ENCODE results near the gene OTOGL. TPM values are rescaled to one million over a fixed set of nuclear protein-coding genes. Genes with fewer than 3 reads are reported as not detected.

Gene OTOGL
- total RNA-seq, 2 experiments from 2014 or later: not detected

DNA sequence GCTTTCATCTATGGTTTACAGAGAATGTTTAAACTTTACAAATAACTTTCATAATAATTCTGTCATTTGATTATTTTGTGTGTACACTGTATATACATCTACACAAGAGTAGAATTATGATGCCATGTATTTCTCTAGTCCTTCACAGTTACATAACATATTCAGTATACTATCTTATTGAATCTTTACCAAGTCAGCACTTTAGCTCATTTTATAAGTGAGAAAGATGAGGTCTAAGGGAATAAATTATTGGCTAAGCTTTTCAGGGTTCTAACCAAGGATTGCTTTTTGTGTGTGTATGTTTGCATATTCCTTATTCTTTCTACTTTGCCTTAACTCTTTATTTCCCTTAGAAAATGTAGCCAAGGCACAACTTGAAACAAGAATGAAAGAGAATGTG lies 260.4 kb downstream of the OTOGL start:
- H2AFZ ChIP-seq (ENCODE audit: low read length): no peak overlapping the region
- H3K4me3 ChIP-seq (ENCODE audit: low read depth, low read length, poor library complexity, severe bottlenecking): no peak overlapping the region
- no peak overlapping the region for H3K27ac ChIP-seq (ENCODE audit: low read depth, low read length, poor library complexity, severe bottlenecking)
- no peaks in the 10 kb centered on the region for H3K79me2 ChIP-seq (ENCODE audit: insufficient read depth, low read depth, low read length)
- no peaks in the 10 kb centered on the region for H3K9me2 ChIP-seq (ENCODE audit: insufficient read depth, low read length)
- ChIA-PET POLR2A (no interaction called here), CTCF (ENCODE audit: unreplicated experiment) (no interaction called here)
- no peaks in the 10 kb centered on the region for H4K20me1 ChIP-seq (ENCODE audit: insufficient read depth, low read length)
- intact Hi-C loops (cut with micrococcal nuclease; ENCODE audit: unreplicated experiment): no loop called here
- BruUV-seq (replicated peaks): no TSS peak
- H3K4me1 ChIP-seq (ENCODE audit: insufficient read depth, low read length, poor library complexity, severe bottlenecking): no peaks in the 10 kb centered on the region
- DNase-seq (ENCODE audit: low spot score): no peak
- no peaks in the 10 kb centered on the region for H3K9me3 ChIP-seq (ENCODE audit: low read length)
- no peaks in the 10 kb centered on the region for H3K36me3 ChIP-seq (ENCODE audit: insufficient read depth, low read length)
- TF ChIP-seq, protein P1, sequence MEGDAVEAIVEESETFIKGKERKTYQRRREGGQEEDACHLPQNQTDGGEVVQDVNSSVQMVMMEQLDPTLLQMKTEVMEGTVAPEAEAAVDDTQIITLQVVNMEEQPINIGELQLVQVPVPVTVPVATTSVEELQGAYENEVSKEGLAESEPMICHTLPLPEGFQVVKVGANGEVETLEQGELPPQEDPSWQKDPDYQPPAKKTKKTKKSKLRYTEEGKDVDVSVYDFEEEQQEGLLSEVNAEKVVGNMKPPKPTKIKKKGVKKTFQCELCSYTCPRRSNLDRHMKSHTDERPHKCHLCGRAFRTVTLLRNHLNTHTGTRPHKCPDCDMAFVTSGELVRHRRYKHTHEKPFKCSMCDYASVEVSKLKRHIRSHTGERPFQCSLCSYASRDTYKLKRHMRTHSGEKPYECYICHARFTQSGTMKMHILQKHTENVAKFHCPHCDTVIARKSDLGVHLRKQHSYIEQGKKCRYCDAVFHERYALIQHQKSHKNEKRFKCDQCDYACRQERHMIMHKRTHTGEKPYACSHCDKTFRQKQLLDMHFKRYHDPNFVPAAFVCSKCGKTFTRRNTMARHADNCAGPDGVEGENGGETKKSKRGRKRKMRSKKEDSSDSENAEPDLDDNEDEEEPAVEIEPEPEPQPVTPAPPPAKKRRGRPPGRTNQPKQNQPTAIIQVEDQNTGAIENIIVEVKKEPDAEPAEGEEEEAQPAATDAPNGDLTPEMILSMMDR (conservative IDR thresholded peaks at IDR 0.05; ENCODE audit: low read length): no peak
- no peak for TF ChIP-seq EZH2phosphoT487 (IDR thresholded peaks at IDR 0.05; ENCODE audit: borderline replicate concordance, low read depth, low read length)
- H3K4me2 ChIP-seq (ENCODE audit: low read length): no peak overlapping the region

DNA sequence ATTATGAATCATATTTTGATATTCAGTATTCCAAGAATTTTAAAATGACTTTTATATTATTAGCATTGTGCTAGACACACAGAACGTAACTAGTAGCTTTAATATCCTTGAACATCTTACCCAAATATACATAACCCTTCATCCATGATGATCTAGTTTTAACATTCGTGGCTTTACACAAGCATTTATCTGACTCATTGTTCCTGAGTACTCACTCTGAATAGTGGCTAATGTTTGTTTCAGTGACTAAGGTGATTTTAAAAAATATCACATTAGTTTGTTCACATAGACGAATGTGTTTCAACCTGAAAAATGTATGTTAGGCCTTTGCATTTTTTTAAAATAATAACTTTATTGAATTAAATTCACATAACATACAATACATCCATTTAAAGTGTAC lies 264.7 kb downstream of the OTOGL start:
- BruUV-seq (replicated peaks): no TSS peak
- POLR2A ChIA-PET: interaction anchor here (0.7 kb wide), 1 partner anchor 7 kb away, joined by 4 read pairs; no protein-coding TSS in a partner anchor
- intact Hi-C loops (cut with micrococcal nuclease; ENCODE audit: unreplicated experiment): no loop called here

DNA sequence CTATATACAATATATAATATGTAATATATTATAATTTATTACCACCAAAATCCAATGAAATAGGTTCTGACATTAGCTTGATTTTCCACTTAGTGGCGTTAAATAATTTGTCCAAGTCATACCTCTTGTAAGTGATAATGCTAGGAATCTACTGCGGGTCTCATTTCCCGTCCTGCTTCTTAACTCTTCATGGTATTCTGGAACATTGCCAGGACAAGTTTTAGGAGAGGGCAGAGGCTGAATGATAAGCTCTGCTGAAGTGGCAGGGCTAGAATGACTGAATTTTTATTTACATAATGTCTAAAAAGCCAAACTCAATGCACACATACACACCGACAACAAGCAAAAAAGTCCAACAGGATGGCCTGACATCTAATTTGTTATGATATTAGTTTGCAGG lies 274.3 kb downstream of the OTOGL start:
- Histone ChIP-seq H3K4me3 (ENCODE audit: low read depth, low read length, poor library complexity, severe bottlenecking) (no peak overlapping the region), H3K9me3 (ENCODE audit: low read length) (no peaks in the 10 kb centered on the region), H4K20me1 (ENCODE audit: insufficient read depth, low read length) (no peaks in the 10 kb centered on the region), H3K36me3 (ENCODE audit: insufficient read depth, low read length) (no peaks in the 10 kb centered on the region), H3K4me2 (ENCODE audit: low read length) (no peak overlapping the region), H3K27ac (ENCODE audit: low read depth, low read length, poor library complexity, severe bottlenecking) (no peak overlapping the region), H3K4me1 (ENCODE audit: insufficient read depth, low read length, poor library complexity, severe bottlenecking) (no peaks in the 10 kb centered on the region), H3K9me2 (ENCODE audit: insufficient read depth, low read length) (no peaks in the 10 kb centered on the region), H2AFZ (ENCODE audit: low read length) (no peak overlapping the region), H3K79me2 (ENCODE audit: insufficient read depth, low read depth, low read length) (no peaks in the 10 kb centered on the region)
- ChIA-PET POLR2A (no interaction called here), CTCF (ENCODE audit: unreplicated experiment) (no interaction called here)
- DNase-seq (ENCODE audit: low spot score): no peak
- intact Hi-C loops (cut with micrococcal nuclease; ENCODE audit: unreplicated experiment): no loop called here
- BruUV-seq (replicated peaks): no TSS peak
- TF ChIP-seq, protein P1 (conservative IDR thresholded peaks at IDR 0.05; ENCODE audit: low read length): no peak
- TF ChIP-seq EZH2phosphoT487 (IDR thresholded peaks at IDR 0.05; ENCODE audit: borderline replicate concordance, low read depth, low read length): no peak

More for the DNA sequence above, 264.7 kb downstream of the OTOGL start:
- H3K4me3 ChIP-seq (ENCODE audit: low read depth, low read length, poor library complexity, severe bottlenecking): no peak overlapping the region
- no peaks in the 10 kb centered on the region for H4K20me1 ChIP-seq (ENCODE audit: insufficient read depth, low read length)
- H3K4me2 ChIP-seq (ENCODE audit: low read length): no peak overlapping the region
- H2AFZ ChIP-seq (ENCODE audit: low read length): no peak overlapping the region
- H3K27ac ChIP-seq (ENCODE audit: low read depth, low read length, poor library complexity, severe bottlenecking): no peak overlapping the region
- H3K4me1 ChIP-seq (ENCODE audit: insufficient read depth, low read length, poor library complexity, severe bottlenecking): no peaks in the 10 kb centered on the region
- H3K36me3 ChIP-seq (ENCODE audit: insufficient read depth, low read length): no peaks in the 10 kb centered on the region
- CTCF ChIA-PET (ENCODE audit: unreplicated experiment): interaction anchor here (0.5 kb wide), 1 partner anchor 347 kb away, joined by 3 read pairs; no protein-coding TSS in a partner anchor
- no peaks in the 10 kb centered on the region for H3K9me3 ChIP-seq (ENCODE audit: low read length)
- TF ChIP-seq, protein P1 (conservative IDR thresholded peaks at IDR 0.05; ENCODE audit: low read length): no peak
- TF ChIP-seq EZH2phosphoT487 (IDR thresholded peaks at IDR 0.05; ENCODE audit: borderline replicate concordance, low read depth, low read length): no peak
- no peak for DNase-seq (ENCODE audit: low spot score)
- no peaks in the 10 kb centered on the region for H3K9me2 ChIP-seq (ENCODE audit: insufficient read depth, low read length)
- H3K79me2 ChIP-seq (ENCODE audit: insufficient read depth, low read depth, low read length): no peaks in the 10 kb centered on the region
